Islet precursor cell (in vitro differentiated cells): ENCODE data around the gene HLA-DQB2.
"Not testable (repeated sequence)": the region's sequence is repeated elsewhere in the genome, so short reads cannot be mapped to it uniquely, and the experiment has no call there.

Experiments used
- DNase-seq: peaks from one replicate; pipeline ENCODE4 v3.0.0-alpha.2; 2018

Gene HLA-DQB2

GRCh38 chr6:32763421-32763820, at the start of gene HLA-DQB2:
HLA-DQB2 (minus strand) TSS chr6:32763532; CDS start chr6:32763470, 62 bp downstream.
- no peak for DNase-seq

- no peak for DNase-seq
Measured at GRCh38 chr6:32809171-32809570, 45.8 kb upstream of the HLA-DQB2 start.

GRCh38 chr6:32807020-32807580, 43.8 kb upstream of the HLA-DQB2 start:
- no peak for DNase-seq

GRCh38 chr6:32805404-32805803, 42.1 kb upstream of the HLA-DQB2 start:
- not testable (repeated sequence) for DNase-seq

- DNase-seq: no peak
Measured at GRCh38 chr6:32803416-32803815, 40.1 kb upstream of the HLA-DQB2 start.

GRCh38 chr6:32799740-32800139, 36.4 kb upstream of the HLA-DQB2 start:
- DNase-seq: no peak

GRCh38 chr6:32799168-32799567, 35.8 kb upstream of the HLA-DQB2 start:
- no peak for DNase-seq

- peak; percentile 76 for DNase-seq
Measured at GRCh38 chr6:32796848-32797776, 33.8 kb upstream of the HLA-DQB2 start.

- DNase-seq: no peak
Measured at GRCh38 chr6:32794510-32794909, 31.2 kb upstream of the HLA-DQB2 start.

- DNase-seq: no peak
Measured at GRCh38 chr6:32792901-32793435, 29.6 kb upstream of the HLA-DQB2 start.

GRCh38 chr6:32790306-32790705, 27.0 kb upstream of the HLA-DQB2 start:
- DNase-seq: peak; percentile 88

- peak; percentile 77 for DNase-seq
Measured at GRCh38 chr6:32785781-32786533, 22.6 kb upstream of the HLA-DQB2 start.

GRCh38 chr6:32782923-32783322, 19.6 kb upstream of the HLA-DQB2 start:
- not testable (repeated sequence) for DNase-seq

GRCh38 chr6:32779036-32779435, 15.7 kb upstream of the HLA-DQB2 start:
- no peak for DNase-seq

- no peak for DNase-seq
Measured at GRCh38 chr6:32775071-32775470, 11.7 kb upstream of the HLA-DQB2 start.

- no peak for DNase-seq
Measured at GRCh38 chr6:32774426-32774825, 11.1 kb upstream of the HLA-DQB2 start.

- no peak for DNase-seq
Measured at GRCh38 chr6:32772656-32773055, 9.3 kb upstream of the HLA-DQB2 start.

GRCh38 chr6:32764048-32764447, 716 bp upstream of the HLA-DQB2 start:
- DNase-seq: no peak

GRCh38 chr6:32761548-32761947, 1.8 kb downstream of the HLA-DQB2 start:
- DNase-seq: no peak

- no peak for DNase-seq
Measured at GRCh38 chr6:32761072-32761471, 2.3 kb downstream of the HLA-DQB2 start.

GRCh38 chr6:32759669-32760068, 3.7 kb downstream of the HLA-DQB2 start:
- DNase-seq: no peak

- no peak for DNase-seq
Measured at GRCh38 chr6:32752580-32752979, 10.8 kb downstream of the HLA-DQB2 start.

- DNase-seq: not testable (repeated sequence)
Measured at GRCh38 chr6:32745649-32746048, 17.7 kb downstream of the HLA-DQB2 start.
